ENCODE results near the gene MATCAP1.

Gene MATCAP1

GRCh38 chr16:67165121-67166078 lies 18.4 kb downstream of the MATCAP1 start:
- TF ChIP-seq CTCF (IDR thresholded peaks at IDR 0.05), result no peak

- TF ChIP-seq CTCF (IDR thresholded peaks at IDR 0.05), result no peak
Measured at GRCh38 chr16:67164599-67165061, 19.1 kb downstream of the MATCAP1 start, which contains the start of gene HSF4. Gene HSF4 (plus strand): TSS chr16:67164745. CDS start chr16:67164812, 67 bp downstream.

- no peak for TF ChIP-seq CTCF (IDR thresholded peaks at IDR 0.05)
Measured at GRCh38 chr16:67163999-67164558, 19.7 kb downstream of the MATCAP1 start.

GRCh38 chr16:67163164-67163998 lies 20.4 kb downstream of the MATCAP1 start:
- no peak for TF ChIP-seq CTCF (IDR thresholded peaks at IDR 0.05)

- no peak for TF ChIP-seq CTCF (IDR thresholded peaks at IDR 0.05)
Measured at GRCh38 chr16:67162506-67163163, 21.1 kb downstream of the MATCAP1 start.

- no peak for TF ChIP-seq CTCF (IDR thresholded peaks at IDR 0.05)
Measured at GRCh38 chr16:67161595-67162058, 22.1 kb downstream of the MATCAP1 start.

All from LNCAP (cell line).